HG02981 (cell line): ENCODE measurements around the gene LIPC.
"Not testable (repeated sequence)": the region's sequence is repeated elsewhere in the genome, so short reads cannot be mapped to it uniquely, and the experiment has no call there.

Experiments
- ATAC-seq: cut with Tn5 transposase; IDR thresholded peaks from one replicate; pipeline ENCODE4 v1.9.1; 2021; ENCODE audit warnings: mild to moderate bottlenecking, moderate library complexity; ENCODE audit not compliant: unreplicated experiment

The LIPC gene

DNA sequence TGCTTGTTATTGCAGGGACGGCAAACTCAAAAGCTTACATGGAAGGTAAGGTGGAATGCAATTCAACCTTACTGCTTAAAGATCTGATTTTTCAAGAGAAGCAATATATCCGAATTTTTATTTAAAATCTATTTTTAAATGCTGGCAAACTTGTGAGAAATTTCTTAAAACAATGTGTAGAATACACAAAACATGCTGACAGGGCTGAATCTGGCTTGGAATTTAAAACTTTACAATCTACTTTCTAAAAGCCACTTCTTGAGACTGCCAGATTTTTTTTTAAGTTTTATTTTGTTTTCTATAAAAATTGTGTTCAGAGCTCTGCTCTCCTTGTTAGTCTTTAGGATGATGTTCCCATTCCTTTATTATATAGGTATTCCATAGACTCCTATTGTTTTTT, 171.0 kb downstream of the LIPC start:
- no peak for ATAC-seq

GRCh38 chr15:58603927-58604326, 172.1 kb downstream of the LIPC start:
- not testable (repeated sequence) for ATAC-seq

- ATAC-seq: no peak
Observed at GRCh38 chr15:58604455-58604923, 172.7 kb downstream of the LIPC start.

DNA sequence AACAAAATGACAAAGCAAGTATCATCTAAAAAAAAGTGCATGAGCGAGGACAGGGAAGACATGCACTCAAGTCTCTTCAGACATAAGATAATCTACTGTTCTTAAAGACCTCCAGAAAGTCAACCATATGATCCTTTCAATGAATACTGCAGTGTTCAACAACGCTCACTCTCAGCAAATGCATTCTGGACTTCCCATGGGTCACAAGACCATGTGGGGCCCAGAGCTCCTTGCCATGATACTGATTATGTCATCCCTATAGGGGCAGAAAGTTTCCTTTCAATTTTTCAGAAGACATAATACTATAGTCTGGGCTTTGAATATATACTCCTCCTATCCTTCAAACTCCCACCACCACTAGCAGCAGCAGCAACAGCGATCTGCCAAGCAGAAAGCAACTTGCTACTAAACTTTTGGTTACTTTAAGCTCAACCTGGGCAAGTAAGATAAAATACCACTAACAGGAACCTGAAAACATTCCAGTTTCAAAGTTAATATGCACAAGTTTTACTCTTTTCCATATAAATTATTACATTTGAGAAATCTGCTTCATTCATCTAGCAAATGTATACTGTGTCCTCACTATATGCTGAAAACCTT, 174.2 kb downstream of the LIPC start:
- no peak for ATAC-seq

- ATAC-seq: no peak
Observed at GRCh38 chr15:58606577-58607080, 174.8 kb downstream of the LIPC start.

DNA sequence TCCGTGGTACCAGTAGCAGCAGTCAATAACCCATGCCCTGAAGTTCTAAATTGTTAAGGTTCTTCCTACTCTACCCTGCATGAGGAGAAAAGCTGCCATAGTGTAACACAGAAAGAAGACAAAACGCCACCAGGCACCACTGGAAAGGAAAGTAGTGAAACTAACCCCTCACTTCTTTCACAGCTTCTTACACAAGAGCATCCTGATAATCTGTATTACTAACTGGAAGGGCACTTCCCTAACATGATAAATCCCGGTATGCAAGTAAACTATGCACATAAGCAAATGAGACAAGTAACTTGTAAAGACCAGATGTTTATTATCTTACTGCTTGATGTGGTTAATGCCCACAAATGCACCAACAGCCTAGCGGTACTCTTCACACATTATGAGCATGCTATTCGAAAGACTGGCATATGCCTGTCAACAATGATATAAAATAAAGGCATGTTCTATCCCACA, 176.4 kb downstream of the LIPC start:
- ATAC-seq: no peak

DNA sequence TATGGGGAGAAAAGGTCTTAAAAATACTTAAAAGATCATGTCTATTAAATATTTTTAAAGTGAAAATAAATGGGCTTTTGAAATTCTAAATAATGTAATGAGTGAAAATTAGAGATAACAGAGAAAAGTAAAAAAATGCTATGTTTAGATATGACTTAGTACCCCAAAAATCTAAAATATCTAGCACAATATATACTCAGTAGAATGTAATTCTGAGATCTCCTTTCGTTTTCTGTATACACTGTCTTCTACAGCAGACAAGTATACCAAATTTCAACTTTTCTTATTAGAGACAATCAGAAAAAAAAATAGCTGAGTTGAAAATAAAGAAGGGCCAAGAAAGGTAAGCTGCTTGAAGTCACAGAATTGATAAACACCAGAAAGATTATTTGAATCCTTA, 176.9 kb downstream of the LIPC start:
- no peak for ATAC-seq

DNA sequence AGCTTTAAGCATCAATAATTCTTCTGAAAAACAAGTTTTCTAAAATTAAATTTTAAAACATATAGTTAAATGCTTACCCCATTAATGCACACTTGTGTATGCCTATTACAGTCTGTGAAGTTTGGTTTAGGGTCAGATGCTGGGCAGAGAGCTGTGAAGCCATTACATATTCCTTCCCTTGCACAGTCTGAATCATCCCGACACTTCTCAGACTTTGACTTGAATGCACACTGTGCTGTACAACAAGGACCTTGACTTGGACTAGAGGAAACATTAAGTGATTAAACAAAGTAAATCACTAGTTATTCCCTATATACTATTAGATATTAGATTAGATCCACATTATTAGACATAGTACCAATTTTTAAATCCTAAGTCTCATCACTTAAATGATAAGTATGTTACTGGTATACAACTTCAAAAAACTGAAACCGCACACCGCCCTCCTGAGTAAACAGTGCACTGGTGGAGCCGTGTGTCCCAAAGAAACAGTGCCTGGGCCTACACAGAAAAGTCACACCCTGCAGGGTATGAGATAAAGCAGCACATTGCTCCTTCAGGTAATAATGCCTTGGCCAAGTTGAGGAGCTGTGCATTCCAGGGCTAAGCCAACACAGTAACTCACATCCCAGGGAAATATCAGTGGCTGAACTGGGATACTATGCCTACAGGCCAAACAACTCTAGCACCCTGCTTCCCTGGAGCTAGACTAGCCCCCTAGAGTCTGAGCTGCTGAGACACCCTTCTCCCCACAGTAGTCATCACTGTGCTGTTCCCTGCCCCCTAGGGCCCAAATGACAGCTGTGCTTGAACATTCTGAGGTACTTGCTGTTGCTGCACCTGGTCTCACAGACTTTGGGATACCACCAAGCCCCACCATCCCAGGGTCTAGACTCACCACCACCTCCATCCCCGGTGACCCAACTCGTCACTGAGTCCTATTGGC, 180.2 kb downstream of the LIPC start:
- no peak for ATAC-seq

DNA sequence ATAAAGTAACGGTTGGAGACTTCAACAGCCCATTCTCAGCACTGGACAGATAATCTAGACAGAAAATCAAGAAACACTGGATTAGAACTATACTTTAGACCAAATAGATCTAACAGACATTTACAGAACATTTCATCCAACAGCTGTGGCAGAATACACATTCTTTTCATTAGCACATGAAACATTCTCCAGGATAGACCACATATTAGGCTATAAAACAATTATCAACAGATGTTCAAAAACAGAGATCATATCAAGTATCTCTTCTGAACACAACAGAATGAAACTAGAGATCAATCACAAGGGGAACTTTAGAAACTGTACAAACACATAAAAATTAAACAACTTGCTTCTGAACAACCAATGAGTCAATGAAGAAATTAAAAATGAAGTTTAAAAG, 184.4 kb downstream of the LIPC start:
- no peak for ATAC-seq
